Activated B cell treated with CpG ODN at 0.5 μM for 24 hours (primary cell): ENCODE measurements around the gene RNU6-9. TPM values are rescaled to one million over a fixed set of nuclear protein-coding genes. Genes with fewer than 3 reads are reported as not detected.

ENCODE experiments used
- ATAC-seq: fragments of 200-7000 bp; cut with Tn5 transposase; one replicate; pipeline ENCODE4 v1.10.0; 2021; ENCODE audit warnings: low read depth, mild to moderate bottlenecking, moderate library complexity
- CTCF ChIA-PET: fragments of 350-600 bp; sonication (Branson Sonifier 250); formaldehyde crosslinking; loops from one replicate; lab custom pipeline; 2021; ENCODE audit warnings: antibody characterized with exemption; lab: Charles Lee
- POLR2A ChIA-PET: fragments of 350-600 bp; sonication (Branson Sonifier 250); formaldehyde crosslinking; loops from one replicate; lab custom pipeline; 2021; ENCODE audit warnings: antibody characterized with exemption; lab: Charles Lee
- DNase-seq: peaks from one replicate; pipeline ENCODE4 v3.0.0; 2022
- H3K27ac Mint-ChIP-seq: one replicate; pipeline ENCODE4 v1.8.0; 2020; ENCODE audit warnings: mixed read lengths
- H3K27me3 Mint-ChIP-seq: one replicate; pipeline ENCODE4 v1.8.0; 2021; ENCODE audit warnings: mixed read lengths
- H3K36me3 Mint-ChIP-seq: one replicate; pipeline ENCODE4 v1.8.0; 2021; ENCODE audit warnings: low read depth, mixed read lengths
- H3K4me1 Mint-ChIP-seq: one replicate; pipeline ENCODE4 v1.8.0; 2021; ENCODE audit warnings: mixed read lengths
- H3K4me3 Mint-ChIP-seq: one replicate; pipeline ENCODE4 v1.8.0; 2020; ENCODE audit warnings: mild to moderate bottlenecking, mixed read lengths
- H3K9me3 Mint-ChIP-seq: one replicate; pipeline ENCODE4 v1.8.0; 2020; ENCODE audit warnings: mixed read lengths
- CTCF ChIP-seq: fragments of 200-600 bp; IDR thresholded peaks from one replicate; pipeline ENCODE4 v1.8.0; 2022; ENCODE audit warnings: antibody characterized with exemption, mild to moderate bottlenecking
- intact Hi-C: fragments of 100-400 bp; cut with micrococcal nuclease; formaldehyde crosslinking; loops from one replicate; pipeline ENCODE4 v1.15.1; 2024
- total RNA-seq: library from RNA; stranded (reverse); gene quantifications from 2 replicates; pipeline ENCODE4 v1.2.3, GENCODE V29; 2022

Gene RNU6-9
- total RNA-seq, 1 donor from 2014 or later, result not detected

- no peaks in the 10 kb centered on the region for H3K9me3 Mint-ChIP-seq
- DNase-seq (no peak), ATAC-seq (no peak)
- peaks cover 13% of the 10 kb centered on the region for H3K4me1 Mint-ChIP-seq
- H3K27ac Mint-ChIP-seq, result no peak overlapping the region
- CTCF ChIA-PET, result interaction anchor here (1.8 kb wide), 1 partner anchor 62 kb away, joined by 5 read pairs; no protein-coding TSS in a partner anchor
- H3K4me3 Mint-ChIP-seq, result no peak overlapping the region
- TF ChIP-seq CTCF, result no peak
- intact Hi-C loops, result no loop called here
- H3K27me3 Mint-ChIP-seq, result peaks cover 8% of the 10 kb centered on the region
- POLR2A ChIA-PET, result interaction anchor here (0.7 to 1.7 kb wide), 2 partner anchors 16 to 126 kb away, joined by 3 to 5 read pairs; partner anchors contain the start of gene WDR18
- H3K36me3 Mint-ChIP-seq, result no peaks in the 10 kb centered on the region
Measured at GRCh38 chr19:858284-858683, 35.0 kb upstream of the RNU6-9 start.

GRCh38 chr19:858868-859843, 34.1 kb upstream of the RNU6-9 start, which contains the start of gene CFD:
Gene CFD, plus strand, starts transcription at chr19:859664. Its CDS starts 26 bp downstream, at chr19:859690.
- Mint-ChIP-seq H3K36me3 (no peaks in the 10 kb centered on the region), H3K27me3 (peaks cover 8% of the 10 kb centered on the region), H3K27ac (no peak within 1 kb of the TSS), H3K4me1 (peaks cover 19% of the 10 kb centered on the region), H3K4me3 (peak within 1 kb of the TSS; percentile 28), H3K9me3 (no peaks in the 10 kb centered on the region)
- intact Hi-C loops, result no loop called here
- TF ChIP-seq CTCF, result no peak
- POLR2A ChIA-PET, result interaction anchor here (0.7 to 1.4 kb wide), 3 partner anchors 15 to 54 kb away, joined by 4 to 5 read pairs (median 5); no protein-coding TSS in a partner anchor
- ATAC-seq, result no peak
- CTCF ChIA-PET, result interaction anchor here (1.0 to 1.8 kb wide), 2 partner anchors 61 to 125 kb away, joined by 4 to 5 read pairs; partner anchors contain the start of gene WDR18
- DNase-seq, result no peak

GRCh38 chr19:861141-861755, 32.0 kb upstream of the RNU6-9 start:
- ATAC-seq (no peak), DNase-seq (no peak)
- ChIA-PET POLR2A (interaction anchor here (0.6 to 1.3 kb wide), 4 partner anchors 123 to 268 kb away, joined by 3 to 8 read pairs (median 5); partner anchors contain the start of gene WDR18), CTCF (interaction anchor here (0.7 kb wide), 1 partner anchor 59 kb away, joined by 3 read pairs; no protein-coding TSS in a partner anchor)
- Mint-ChIP-seq H3K36me3 (peaks cover 2% of the 10 kb centered on the region), H3K9me3 (no peaks in the 10 kb centered on the region), H3K4me3 (no peak overlapping the region), H3K27me3 (peaks cover 8% of the 10 kb centered on the region), H3K27ac (no peak overlapping the region), H3K4me1 (peaks cover 19% of the 10 kb centered on the region)
- intact Hi-C loops, result no loop called here
- TF ChIP-seq CTCF, result no peak

GRCh38 chr19:861756-862580, 31.3 kb upstream of the RNU6-9 start:
- H3K36me3 Mint-ChIP-seq, result peaks cover 2% of the 10 kb centered on the region
- no peak overlapping the region for H3K27ac Mint-ChIP-seq
- no peaks in the 10 kb centered on the region for H3K9me3 Mint-ChIP-seq
- ChIA-PET CTCF (interaction anchor here (2.9 kb wide), 1 partner anchor 58 kb away, joined by 25 read pairs; no protein-coding TSS in a partner anchor), POLR2A (interaction anchor here (0.6 to 2.6 kb wide), 7 partner anchors 31 to 267 kb away, joined by 3 to 52 read pairs (median 6); partner anchors contain the start of genes MED16, R3HDM4 and RNU6-9)
- DNase-seq (peak; percentile 43), ATAC-seq (peak; percentile 35)
- H3K4me3 Mint-ChIP-seq, result peak overlapping the region; percentile 55
- peaks cover 19% of the 10 kb centered on the region for H3K4me1 Mint-ChIP-seq
- TF ChIP-seq CTCF, result no peak
- H3K27me3 Mint-ChIP-seq, result peaks cover 7% of the 10 kb centered on the region
- intact Hi-C loops, result loop anchor here (1.0 to 2.0 kb wide), 4 partner anchors 31 to 139 kb away; partner anchors contain the start of genes GRIN3B, MED16, PTBP1 and RNU6-9
